Nephron (organoid): ENCODE results near the gene TROAP.

Experiments used
- H3K27ac Mint-ChIP-seq, 3 experiments: 2 replicates each; pipeline ENCODE4 v1.8.0; 2020; ENCODE audit warnings: mixed read lengths in 3 of 3, mild to moderate bottlenecking in 2 of 3, moderate library complexity in 1 of 3
- H3K27me3 Mint-ChIP-seq: 2 replicates; pipeline ENCODE4 v1.8.0; 2021; ENCODE audit warnings: low read depth, mild to moderate bottlenecking, moderate library complexity, mixed read lengths
- H3K36me3 Mint-ChIP-seq: 2 replicates; pipeline ENCODE4 v1.8.0; 2020; ENCODE audit warnings: low read depth, mixed read lengths
- H3K4me1 Mint-ChIP-seq: 2 replicates; pipeline ENCODE4 v1.8.0; 2020; ENCODE audit warnings: mixed read lengths
- H3K4me3 Mint-ChIP-seq, 3 experiments: 2 replicates each; pipeline ENCODE4 v1.8.0; 2020; ENCODE audit warnings: mild to moderate bottlenecking in 3 of 3, mixed read lengths in 3 of 3, moderate library complexity in 2 of 3
- H3K9me3 Mint-ChIP-seq: 2 replicates; pipeline ENCODE4 v1.8.0; 2020; ENCODE audit warnings: mixed read lengths
- CTCF ChIP-seq, 3 experiments: fragments of 200-600 bp; sonication (generic); IDR thresholded peaks; one replicate each; pipeline ENCODE4 v1.5.0; 2021; ENCODE audit warnings: antibody characterized with exemption in 3 of 3; ENCODE audit not compliant: unreplicated experiment in 3 of 3

Gene TROAP

GRCh38 chr12:49346659-49347310 is 23.7 kb downstream of the TROAP start, which contains the start of gene DNAJC22:
TSS of gene DNAJC22 (plus strand) at chr12:49346888. CDS start at chr12:49348873, 1,985 bp downstream.
- Mint-ChIP-seq H3K27me3 (peaks cover 97% of the 10 kb centered on the region), H3K36me3 (no peaks in the 10 kb centered on the region), H3K4me1 (peaks cover 40% of the 10 kb centered on the region), H3K27ac (peak within 1 kb of the TSS; percentile 65 to 94 (median 77)), H3K4me3 (peak within 1 kb of the TSS; percentile 82 to 85 (median 85)), H3K9me3 (no peaks in the 10 kb centered on the region)
- TF ChIP-seq CTCF (IDR thresholded peaks at IDR 0.05; ENCODE audit: unreplicated experiment in 3 of 3) = no peak

- Mint-ChIP-seq H3K4me1 (peaks cover 38% of the 10 kb centered on the region), H3K9me3 (no peaks in the 10 kb centered on the region), H3K36me3 (no peaks in the 10 kb centered on the region), H3K27me3 (peaks cover 93% of the 10 kb centered on the region), H3K27ac (peak overlapping the region; percentile 77 to 94 (median 87)), H3K4me3 (peak overlapping the region; percentile 82 to 85 (median 85))
- TF ChIP-seq CTCF (IDR thresholded peaks at IDR 0.05; ENCODE audit: unreplicated experiment in 3 of 3) = peak; percentile 97 to 98 (median 97)
Measured at GRCh38 chr12:49347311-49348193, 24.5 kb downstream of the TROAP start.

- peak overlapping the region in 1 of 3 experiments; percentile 94 for H3K27ac Mint-ChIP-seq
- peak overlapping the region; percentile 73 to 85 (median 82) for H3K4me3 Mint-ChIP-seq
- H3K9me3 Mint-ChIP-seq = no peaks in the 10 kb centered on the region
- no peak for TF ChIP-seq CTCF (IDR thresholded peaks at IDR 0.05; ENCODE audit: unreplicated experiment in 3 of 3)
- no peaks in the 10 kb centered on the region for H3K36me3 Mint-ChIP-seq
- peaks cover 29% of the 10 kb centered on the region for H3K4me1 Mint-ChIP-seq
- H3K27me3 Mint-ChIP-seq = peaks cover 93% of the 10 kb centered on the region
Measured at GRCh38 chr12:49348781-49349180, 25.7 kb downstream of the TROAP start.

GRCh38 chr12:49349266-49349665 is 26.2 kb downstream of the TROAP start:
- peak overlapping the region; percentile 37 to 60 (median 46) for H3K4me3 Mint-ChIP-seq
- H3K4me1 Mint-ChIP-seq = peaks cover 29% of the 10 kb centered on the region
- H3K27me3 Mint-ChIP-seq = peaks cover 89% of the 10 kb centered on the region
- no peaks in the 10 kb centered on the region for H3K36me3 Mint-ChIP-seq
- H3K9me3 Mint-ChIP-seq = no peaks in the 10 kb centered on the region
- no peak for TF ChIP-seq CTCF (IDR thresholded peaks at IDR 0.05; ENCODE audit: unreplicated experiment in 3 of 3)
- peak overlapping the region in 1 of 3 experiments; percentile 38 for H3K27ac Mint-ChIP-seq

- TF ChIP-seq CTCF (IDR thresholded peaks at IDR 0.05; ENCODE audit: unreplicated experiment in 3 of 3) = no peak
- Mint-ChIP-seq H3K27ac (no peak overlapping the region), H3K9me3 (no peaks in the 10 kb centered on the region), H3K27me3 (peaks cover 73% of the 10 kb centered on the region), H3K4me3 (no peak overlapping the region), H3K4me1 (peaks cover 9% of the 10 kb centered on the region), H3K36me3 (no peaks in the 10 kb centered on the region)
Measured at GRCh38 chr12:49352351-49352750, 29.3 kb downstream of the TROAP start.
